Mucosa of rectum (tissue), 2 donors: ENCODE results near the gene ANKRD44.

Experiments
- H3K27ac ChIP-seq, 2 donors: one replicate each; pipeline ENCODE4 v1.7.0; 2013; ENCODE audit warnings: inconsistent platforms in 2 of 2, low read depth in 2 of 2, low read length in 2 of 2
- H3K27me3 ChIP-seq, 2 donors: one replicate each; pipeline ENCODE4 v1.7.0; 2013; ENCODE audit warnings: low read length in 2 of 2; ENCODE audit not compliant: control insufficient read depth in 2 of 2, insufficient read depth in 2 of 2
- H3K36me3 ChIP-seq, 2 donors: one replicate each; pipeline ENCODE4 v1.7.0; 2013; ENCODE audit warnings: low read length in 2 of 2; ENCODE audit not compliant: control insufficient read depth in 2 of 2, insufficient read depth in 2 of 2
- H3K4me1 ChIP-seq, 2 donors: one replicate each; pipeline ENCODE4 v1.7.0; 2013; ENCODE audit warnings: low read length in 2 of 2, mild to moderate bottlenecking in 1 of 2; ENCODE audit not compliant: control insufficient read depth in 2 of 2, insufficient read depth in 2 of 2
- H3K4me3 ChIP-seq, 2 donors: one replicate each; pipeline ENCODE4 v1.7.0; 2013; ENCODE audit warnings: low read length in 2 of 2
- H3K9ac ChIP-seq, 2 donors: one replicate each; pipeline ENCODE4 v1.7.0; 2013; ENCODE audit warnings: low read length in 2 of 2, low read depth in 1 of 2, mild to moderate bottlenecking in 1 of 2
- H3K9me3 ChIP-seq, 2 donors: one replicate each; pipeline ENCODE4 v1.7.0; 2013; ENCODE audit warnings: low read length in 2 of 2; ENCODE audit not compliant: control insufficient read depth in 2 of 2
- donor health status: healthy.
- donor health status: Normal muscosa, but diverticular disease.

Gene ANKRD44

GRCh38 chr2:197310271-197310985 is at the start of gene ANKRD44:
Gene ANKRD44, minus strand, starts transcription at chr2:197310780. Its CDS starts 176 bp downstream, at chr2:197310604.
- Histone ChIP-seq H3K36me3 (no peaks in the 10 kb centered on the region), H3K9me3 (no peaks in the 10 kb centered on the region), H3K27ac (peak within 1 kb of the TSS; percentile 69 to 87), H3K9ac (peak within 1 kb of the TSS; percentile 75 to 89), H3K4me1 (peaks cover 9 to 16% of the 10 kb centered on the region in 2 donors), H3K4me3 (peak within 1 kb of the TSS; percentile 75 to 81), H3K27me3 (no peaks in the 10 kb centered on the region)

- H3K4me3 ChIP-seq, result no peak overlapping the region
- no peak overlapping the region for H3K27ac ChIP-seq
- no peaks in the 10 kb centered on the region for H3K27me3 ChIP-seq
- H3K36me3 ChIP-seq, result no peaks in the 10 kb centered on the region
- H3K4me1 ChIP-seq, result no peaks in the 10 kb centered on the region
- no peak overlapping the region for H3K9ac ChIP-seq
- H3K9me3 ChIP-seq, result no peaks in the 10 kb centered on the region
Observed at GRCh38 chr2:197359859-197360258, 49.3 kb upstream of the ANKRD44 start.

GRCh38 chr2:197358931-197359330 is 48.4 kb upstream of the ANKRD44 start:
- Histone ChIP-seq H3K4me1 (no peaks in the 10 kb centered on the region), H3K27ac (no peak overlapping the region), H3K36me3 (no peaks in the 10 kb centered on the region), H3K9ac (no peak overlapping the region), H3K27me3 (no peaks in the 10 kb centered on the region), H3K4me3 (no peak overlapping the region), H3K9me3 (no peaks in the 10 kb centered on the region)

- H3K4me1 ChIP-seq, result no peaks in the 10 kb centered on the region
- no peak overlapping the region for H3K4me3 ChIP-seq
- no peaks in the 10 kb centered on the region for H3K27me3 ChIP-seq
- H3K27ac ChIP-seq, result no peak overlapping the region
- no peak overlapping the region for H3K9ac ChIP-seq
- H3K36me3 ChIP-seq, result no peaks in the 10 kb centered on the region
- no peaks in the 10 kb centered on the region for H3K9me3 ChIP-seq
Observed at GRCh38 chr2:197357986-197358385, 47.4 kb upstream of the ANKRD44 start.

- H3K27me3 ChIP-seq, result no peaks in the 10 kb centered on the region
- H3K36me3 ChIP-seq, result no peaks in the 10 kb centered on the region
- H3K4me1 ChIP-seq, result no peaks in the 10 kb centered on the region
- H3K9ac ChIP-seq, result no peak overlapping the region
- no peaks in the 10 kb centered on the region for H3K9me3 ChIP-seq
- H3K27ac ChIP-seq, result no peak overlapping the region
- H3K4me3 ChIP-seq, result no peak overlapping the region
Observed at GRCh38 chr2:197356136-197356535, 45.6 kb upstream of the ANKRD44 start.

- Histone ChIP-seq H3K27me3 (no peaks in the 10 kb centered on the region), H3K36me3 (no peaks in the 10 kb centered on the region)
Observed at GRCh38 chr2:197354169-197354558, 43.6 kb upstream of the ANKRD44 start.

GRCh38 chr2:197353393-197354168 is 43.0 kb upstream of the ANKRD44 start:
- H3K27me3 ChIP-seq, result no peaks in the 10 kb centered on the region
- no peaks in the 10 kb centered on the region for H3K36me3 ChIP-seq
- no peaks in the 10 kb centered on the region for H3K4me1 ChIP-seq
- H3K4me3 ChIP-seq, result no peak overlapping the region
- H3K9me3 ChIP-seq, result no peaks in the 10 kb centered on the region
- H3K27ac ChIP-seq, result no peak overlapping the region
- H3K9ac ChIP-seq, result no peak overlapping the region

More at GRCh38 chr2:197354169-197354558, 43.6 kb upstream of the ANKRD44 start:
- Histone ChIP-seq H3K27ac (no peak overlapping the region), H3K4me1 (no peaks in the 10 kb centered on the region), H3K9me3 (no peaks in the 10 kb centered on the region), H3K4me3 (no peak overlapping the region), H3K9ac (no peak overlapping the region)

GRCh38 chr2:197349699-197350098 is 39.1 kb upstream of the ANKRD44 start:
- Histone ChIP-seq H3K27me3 (no peaks in the 10 kb centered on the region), H3K4me3 (no peak overlapping the region), H3K27ac (no peak overlapping the region), H3K9ac (no peak overlapping the region), H3K9me3 (no peaks in the 10 kb centered on the region), H3K36me3 (no peaks in the 10 kb centered on the region), H3K4me1 (no peaks in the 10 kb centered on the region)

- Histone ChIP-seq H3K36me3 (no peaks in the 10 kb centered on the region), H3K27me3 (no peaks in the 10 kb centered on the region), H3K27ac (no peak overlapping the region), H3K9ac (no peak overlapping the region), H3K4me1 (no peaks in the 10 kb centered on the region), H3K9me3 (no peaks in the 10 kb centered on the region), H3K4me3 (no peak overlapping the region)
Observed at GRCh38 chr2:197348721-197349360, 38.3 kb upstream of the ANKRD44 start.

GRCh38 chr2:197345846-197346370 is 35.3 kb upstream of the ANKRD44 start:
- H3K9ac ChIP-seq, result no peak overlapping the region
- H3K27ac ChIP-seq, result no peak overlapping the region
- H3K4me1 ChIP-seq, result no peaks in the 10 kb centered on the region
- H3K4me3 ChIP-seq, result no peak overlapping the region
- H3K27me3 ChIP-seq, result no peaks in the 10 kb centered on the region
- no peaks in the 10 kb centered on the region for H3K36me3 ChIP-seq
- H3K9me3 ChIP-seq, result no peaks in the 10 kb centered on the region
